Activated naive CD8-positive, alpha-beta T cell treated with anti-CD3 and anti-CD28 coated beads, Interleukin-2, amount 50 U/mL, for 16 hours (primary cell): Measurements from ENCODE around the gene SPOPL.
"Not testable (repeated sequence)": the region's sequence is repeated elsewhere in the genome, so short reads cannot be mapped to it uniquely, and the experiment has no call there.

ENCODE experiments used
- DNase-seq: peaks from one replicate; pipeline ENCODE4 v3.0.0-alpha.2; 2020; ENCODE audit warnings: low read depth, low spot score

SPOPL gene

DNA sequence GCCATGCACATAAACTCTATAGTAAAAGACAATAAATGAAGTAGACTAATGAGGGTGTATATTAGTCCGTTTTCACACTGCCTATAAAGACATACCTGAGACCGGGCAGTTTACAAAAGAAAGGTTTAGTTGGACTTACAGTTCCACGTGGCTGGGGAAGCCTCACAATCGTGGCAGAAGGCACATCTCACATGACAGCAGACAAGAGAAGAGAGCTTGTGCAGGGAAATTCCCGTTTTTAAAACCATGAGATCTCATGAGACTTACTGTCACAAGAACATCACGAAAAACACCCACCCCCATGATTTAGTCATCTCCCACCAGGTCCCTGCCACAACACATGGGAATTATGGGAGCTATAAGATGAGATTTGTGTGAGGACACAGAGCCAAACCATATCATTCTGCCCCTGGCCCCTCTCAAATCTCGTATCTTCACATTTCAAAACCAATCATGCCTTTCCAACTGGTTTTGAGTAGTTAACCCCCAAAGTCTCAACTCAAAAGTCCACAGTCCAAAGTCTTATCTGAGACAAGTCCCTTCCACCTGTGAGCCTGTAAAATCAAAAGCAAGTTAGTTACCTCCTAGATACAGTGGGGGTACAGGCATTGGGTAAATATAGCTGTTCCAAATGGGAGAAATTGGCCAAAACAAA is 21.6 kb downstream of the SPOPL start:
- not testable (repeated sequence) for DNase-seq

- not testable (repeated sequence) for DNase-seq
Observed at GRCh38 chr2:138523673-138524042, 22.1 kb downstream of the SPOPL start.

- DNase-seq: not testable (repeated sequence)
Observed at GRCh38 chr2:138524353-138524752, 22.8 kb downstream of the SPOPL start.

DNA sequence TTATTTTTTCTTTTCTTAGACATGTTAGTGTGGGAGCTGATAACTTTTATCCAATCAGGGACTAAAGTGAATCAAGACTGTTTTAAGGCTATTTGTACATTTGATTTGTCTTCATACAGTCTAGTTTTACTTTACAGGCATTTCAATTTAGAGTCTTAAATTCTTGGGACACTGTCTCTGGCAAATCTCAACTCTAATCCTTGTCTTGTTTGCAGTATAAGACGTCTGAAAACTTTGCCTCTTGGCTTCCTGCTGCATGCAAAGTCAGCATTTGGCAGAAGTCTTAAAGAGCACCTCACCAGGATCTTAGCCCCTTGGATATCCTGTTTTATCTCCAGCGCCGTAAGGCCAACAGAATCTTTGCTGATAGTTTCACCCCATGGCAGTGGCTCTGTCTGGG is 30.3 kb downstream of the SPOPL start:
- no peak for DNase-seq

DNA sequence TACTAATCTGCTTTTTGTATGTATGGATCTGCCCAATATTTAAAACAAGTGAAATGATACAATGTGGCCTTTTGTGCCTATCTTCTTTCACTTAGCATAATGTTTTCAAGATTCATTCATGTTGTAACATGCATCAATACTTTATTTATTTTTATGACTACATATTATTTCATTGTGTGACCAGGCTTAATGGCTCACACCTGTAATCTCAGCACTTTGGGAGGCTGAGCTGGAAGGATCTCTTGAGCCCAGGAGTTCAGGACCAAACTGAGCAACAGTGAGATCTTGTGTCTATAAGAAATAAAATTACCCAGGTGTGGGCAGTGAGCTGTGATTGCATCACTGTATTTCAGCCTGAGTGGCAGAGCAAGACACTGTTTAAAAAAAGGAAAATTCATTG is 33.2 kb downstream of the SPOPL start:
- no peak for DNase-seq

GRCh38 chr2:138536302-138536701 is 34.7 kb downstream of the SPOPL start:
- no peak for DNase-seq

DNA sequence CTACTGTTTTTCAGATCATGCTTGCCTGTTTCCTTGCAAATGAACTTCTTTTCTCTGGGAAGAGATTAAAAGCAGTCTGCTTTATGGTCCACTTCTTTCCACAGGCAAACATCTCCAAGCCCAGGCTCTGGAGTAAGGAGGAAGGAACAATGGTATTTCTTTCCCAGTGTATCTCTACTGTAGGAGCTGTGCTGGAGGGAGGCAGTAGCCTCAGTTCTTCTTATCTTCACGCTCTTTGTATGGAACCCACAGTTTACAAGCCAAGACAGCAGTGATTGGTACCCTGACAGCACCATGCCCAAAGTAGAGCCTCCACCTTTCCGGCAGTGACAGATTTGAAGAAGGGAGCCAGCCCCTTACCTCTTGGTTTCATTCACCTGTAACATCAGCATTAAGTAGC is 35.2 kb downstream of the SPOPL start:
- no peak for DNase-seq

DNA sequence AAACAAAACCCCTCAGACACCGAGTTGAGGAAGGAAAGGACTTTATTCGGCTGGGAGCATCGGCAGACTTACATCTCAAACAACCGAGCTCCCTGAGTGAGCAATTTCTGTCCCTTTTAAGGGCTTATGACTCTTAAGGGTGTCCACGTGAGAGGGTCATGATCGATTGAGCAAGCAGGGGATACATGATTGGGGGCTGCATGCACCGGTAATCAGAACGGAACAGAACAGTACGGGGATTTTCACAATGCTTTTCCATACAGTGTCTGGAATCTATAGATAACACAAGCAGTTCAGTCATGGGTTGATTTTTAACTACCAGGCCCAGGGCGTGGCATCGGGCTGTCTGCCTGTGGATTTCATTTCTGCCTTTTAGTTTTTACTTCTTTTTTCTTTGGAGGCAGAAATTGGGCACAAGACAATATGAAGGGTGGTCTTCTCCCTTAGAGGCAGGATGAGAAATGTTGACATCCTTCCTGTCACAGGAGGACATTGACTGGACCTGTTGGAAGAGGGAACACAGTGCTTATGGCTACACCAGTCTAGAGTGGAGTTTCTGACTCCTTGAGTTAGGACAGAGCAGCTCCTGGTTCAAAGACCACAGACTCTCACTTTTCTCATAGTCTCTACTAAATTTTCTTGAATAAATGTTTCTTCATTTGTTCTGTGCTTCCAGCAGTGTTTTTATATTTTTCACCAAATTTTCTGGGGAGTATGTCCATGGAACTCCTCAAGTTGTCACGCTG is 35.8 kb downstream of the SPOPL start:
- no peak for DNase-seq

GRCh38 chr2:138544206-138544605 is 42.6 kb downstream of the SPOPL start:
- DNase-seq: not testable (repeated sequence)

GRCh38 chr2:138548796-138549195 is 47.2 kb downstream of the SPOPL start:
- no peak for DNase-seq

DNA sequence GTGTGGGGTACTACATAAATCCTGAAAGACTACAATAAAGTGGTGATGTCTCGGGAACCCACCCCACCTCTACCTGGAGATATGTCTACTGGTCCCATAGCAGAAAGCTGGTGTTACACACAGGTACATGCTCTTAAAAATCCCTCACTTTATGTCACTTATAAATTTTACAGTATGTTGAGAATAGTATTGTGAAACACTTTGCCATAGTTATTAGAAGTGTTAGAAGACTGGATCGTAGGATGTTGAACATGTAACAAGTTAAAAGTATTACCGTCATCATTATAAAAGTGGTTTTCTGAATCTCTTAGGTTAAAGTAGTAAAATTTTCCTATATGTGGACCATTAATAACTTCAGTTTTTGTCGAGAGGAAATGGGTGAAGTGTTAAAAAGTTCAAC is 48.6 kb downstream of the SPOPL start:
- no peak for DNase-seq

DNA sequence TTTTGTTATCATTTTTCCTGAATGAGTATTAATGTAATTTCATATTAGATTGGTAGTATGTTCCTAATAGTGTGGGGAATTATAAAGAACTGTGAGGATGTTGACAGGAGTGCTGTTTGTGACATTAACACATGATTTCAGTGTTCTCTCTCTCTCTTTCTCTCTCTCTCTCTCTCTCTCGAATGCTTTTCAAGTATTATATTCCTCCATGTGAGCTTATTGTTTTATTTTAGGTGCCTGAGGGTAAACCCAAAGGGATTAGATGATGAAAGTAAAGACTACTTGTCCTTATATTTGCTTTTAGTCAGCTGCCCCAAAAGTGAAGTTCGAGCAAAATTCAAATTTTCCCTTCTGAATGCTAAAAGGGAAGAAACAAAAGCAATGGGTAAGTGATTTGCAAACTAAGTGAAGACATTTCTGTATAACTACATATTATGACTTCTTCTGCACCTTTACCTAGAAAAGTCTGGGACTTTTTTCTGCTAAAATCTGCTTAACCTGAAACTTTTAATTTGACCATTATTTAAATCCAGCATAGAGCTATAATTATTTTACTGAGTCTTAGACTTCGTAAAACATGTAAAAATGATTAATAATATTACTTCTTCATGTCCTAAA is 49.2 kb downstream of the SPOPL start:
- DNase-seq: no peak

GRCh38 chr2:138554123-138554522 is 52.6 kb downstream of the SPOPL start:
- no peak for DNase-seq

- no peak for DNase-seq
Observed at GRCh38 chr2:138559641-138560040, 58.1 kb downstream of the SPOPL start.

- DNase-seq: no peak
Observed at GRCh38 chr2:138564586-138565229, 63.1 kb downstream of the SPOPL start.

- no peak for DNase-seq
Observed at GRCh38 chr2:138565230-138565598, 63.6 kb downstream of the SPOPL start.

DNA sequence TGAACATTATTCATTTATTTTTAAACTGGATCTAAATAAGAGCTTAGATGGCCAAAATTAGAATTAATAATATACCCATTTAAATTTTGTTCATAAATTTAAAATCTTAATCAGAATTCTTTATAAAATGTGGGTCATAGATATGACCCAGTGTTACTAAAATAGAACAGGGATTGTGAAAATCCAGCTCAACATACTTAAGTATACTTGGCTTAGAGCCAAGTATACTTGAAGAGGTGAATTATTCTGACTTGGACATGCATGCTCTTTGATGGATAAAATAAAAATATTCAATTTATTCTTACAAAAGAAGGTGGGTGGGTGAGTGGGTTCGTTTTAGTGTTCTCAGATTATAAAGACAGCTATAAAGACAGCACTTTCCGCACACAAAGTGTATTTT is 70.7 kb downstream of the SPOPL start:
- no peak for DNase-seq

- DNase-seq: no peak
Observed at GRCh38 chr2:138577066-138577465, 75.5 kb downstream of the SPOPL start.

- DNase-seq: no peak
Observed at GRCh38 chr2:138579556-138579955, 78.0 kb downstream of the SPOPL start.

DNA sequence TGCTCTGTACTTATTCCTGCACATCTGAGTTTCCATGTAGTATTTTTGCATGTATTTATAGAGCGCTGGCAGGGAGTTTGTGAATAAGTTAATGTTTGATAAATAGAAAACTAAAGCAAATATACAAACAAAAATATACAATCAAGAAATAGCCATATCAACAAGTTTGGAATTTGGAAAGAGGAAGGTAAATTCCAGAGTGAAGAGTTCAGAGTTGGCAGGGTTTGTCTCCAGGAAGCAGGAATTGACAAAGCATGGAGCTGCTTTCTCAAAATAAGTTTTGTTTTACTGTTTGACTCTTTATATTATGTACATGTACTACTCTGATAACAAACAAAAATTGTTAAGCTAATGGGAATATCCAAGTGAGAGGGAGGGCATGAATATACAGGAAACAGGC is 80.3 kb downstream of the SPOPL start:
- DNase-seq: no peak

DNA sequence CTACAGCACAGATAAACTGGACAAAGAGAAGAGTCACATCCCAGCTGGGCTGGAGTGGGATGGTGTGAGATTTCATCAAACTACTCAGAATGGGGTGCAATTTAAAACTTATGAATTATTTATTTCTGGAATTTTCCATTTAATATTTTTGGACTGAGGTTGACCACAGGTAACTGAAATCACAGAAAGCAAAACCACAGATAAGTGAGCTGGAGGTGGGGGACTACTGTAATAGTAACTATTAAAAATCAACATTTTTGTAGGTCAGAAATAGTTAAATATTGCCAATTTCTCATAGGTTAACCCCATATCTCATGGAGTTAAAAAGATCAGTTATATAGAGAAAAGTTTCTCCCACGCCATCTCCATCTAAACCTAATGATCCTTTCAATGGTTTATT is 88.1 kb downstream of the SPOPL start:
- DNase-seq: no peak

DNA sequence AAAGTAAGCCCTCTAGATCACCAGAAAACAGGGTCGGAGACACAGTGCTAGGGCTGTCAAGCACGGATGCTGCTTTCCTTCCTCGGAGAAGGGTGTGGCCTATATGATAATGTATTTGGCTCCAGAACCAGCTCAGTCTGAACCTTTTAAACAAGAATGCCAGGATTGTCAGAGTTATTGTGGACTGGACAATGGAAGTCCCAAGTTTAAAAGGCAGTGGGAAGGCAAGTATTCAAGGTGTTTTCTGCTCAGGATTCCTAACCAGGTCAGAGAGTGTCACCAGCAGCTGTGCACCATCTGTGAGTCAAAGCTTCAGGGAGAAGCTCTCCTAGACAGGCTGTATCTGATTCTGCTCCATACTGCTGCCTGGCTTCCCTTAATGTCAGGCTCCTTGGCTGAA is 94.8 kb downstream of the SPOPL start:
- no peak for DNase-seq
